PC-3 (cell line): ENCODE measurements around the gene FOXO1. TPM values are rescaled to one million over a fixed set of nuclear protein-coding genes. Genes with fewer than 3 reads are reported as not detected.

Source experiments
- ATAC-seq: fragments of 200-7000 bp; cut with Tn5 transposase; 2 replicates; pipeline ENCODE4 v1.9.1; 2020; ENCODE audit warnings: mild to moderate bottlenecking, moderate library complexity
- BruUV-seq: library from RNA; stranded (reverse); fragments of 400-500 nt; replicated peaks from 2 replicates; lab custom pipeline; 2021; lab: Mats Ljungman, UMichigan
- CTCF ChIA-PET: fragments of 300-600 bp; sonication (Branson Sonifier 250); formaldehyde crosslinking; loops from one replicate; lab custom pipeline; 2022; ENCODE audit warnings: antibody characterized with exemption; lab: Charles Lee
- POLR2A ChIA-PET: fragments of 300-600 bp; sonication (Branson Sonifier 250); formaldehyde crosslinking; loops from one replicate; lab custom pipeline; 2022; ENCODE audit warnings: antibody characterized with exemption; ENCODE audit not compliant: unreplicated experiment; lab: Charles Lee
- DNase-seq: peaks from one replicate; pipeline ENCODE4 v3.0.0-alpha.2; 2015
- H2AFZ ChIP-seq: fragments of 300-600 bp; sonication (generic); 2 replicates; pipeline ENCODE4 v1.6.0; 2016; ENCODE audit warnings: antibody characterized with exemption, low read length
- H3F3A ChIP-seq: fragments of 300-600 bp; sonication (generic); one replicate; pipeline ENCODE4 v1.6.0; 2017; ENCODE audit warnings: antibody characterized with exemption, low read length, control low read depth, mild to moderate bottlenecking; ENCODE audit not compliant: unreplicated experiment
- H3K27ac ChIP-seq: fragments of 300-600 bp; sonication (generic); 2 replicates; pipeline ENCODE4 v1.5.1; 2016; ENCODE audit warnings: mild to moderate bottlenecking, low read length
- H3K27me3 ChIP-seq: fragments of 300-600 bp; sonication (generic); 2 replicates; pipeline ENCODE4 v1.6.1; 2016; ENCODE audit warnings: low read length, mixed read lengths
- H3K36me3 ChIP-seq: fragments of 300-600 bp; sonication (generic); 2 replicates; pipeline ENCODE4 v1.6.1; 2016; ENCODE audit warnings: low read depth, mixed run types, low read length, mixed read lengths
- H3K4me1 ChIP-seq: fragments of 300-600 bp; sonication (generic); 2 replicates; pipeline ENCODE4 v1.5.1; 2016; ENCODE audit warnings: low read length; ENCODE audit not compliant: insufficient read depth
- H3K4me2 ChIP-seq: fragments of 300-600 bp; sonication (generic); 2 replicates; pipeline ENCODE4 v1.6.0; 2016; ENCODE audit warnings: low read length
- H3K4me3 ChIP-seq: fragments of 300-600 bp; sonication (generic); 2 replicates; pipeline ENCODE4 v1.5.1; 2016; ENCODE audit warnings: mild to moderate bottlenecking, low read length, mixed read lengths
- H3K79me2 ChIP-seq: fragments of 300-600 bp; sonication (generic); 2 replicates; pipeline ENCODE4 v1.6.1; 2017; ENCODE audit warnings: low read length, mixed read lengths
- H3K9ac ChIP-seq: fragments of 300-600 bp; sonication (generic); 2 replicates; pipeline ENCODE4 v1.6.0; 2016; ENCODE audit warnings: mild to moderate bottlenecking, low read length
- H3K9me2 ChIP-seq: fragments of 300-600 bp; sonication (generic); replicated peaks from 2 replicates; pipeline ENCODE4 v1.6.1; 2016; ENCODE audit warnings: mixed run types, low read length, mixed read lengths
- H3K9me3 ChIP-seq: fragments of 300-600 bp; sonication (generic); 2 replicates; pipeline ENCODE4 v1.6.1; 2016; ENCODE audit warnings: low read length, mixed read lengths
- H4K20me1 ChIP-seq: fragments of 300-600 bp; sonication (generic); 2 replicates; pipeline ENCODE4 v1.6.1; 2016; ENCODE audit warnings: low read length, mixed read lengths
- CTCF ChIP-seq: fragments of 300-600 bp; sonication (generic); conservative IDR thresholded peaks from 2 replicates; pipeline ENCODE4 v1.5.1; 2017; ENCODE audit warnings: antibody characterized with exemption, low read depth, mild to moderate bottlenecking, low read length
- EZH2 ChIP-seq: fragments of 300-600 bp; sonication (generic); IDR thresholded peaks from one replicate; pipeline ENCODE4 v1.6.1; 2017; ENCODE audit warnings: antibody characterized with exemption, mild to moderate bottlenecking, low read length; ENCODE audit not compliant: unreplicated experiment
- EZH2phosphoT487 ChIP-seq: fragments of 300-600 bp; sonication (generic); IDR thresholded peaks from 2 replicates; pipeline ENCODE4 v1.6.1; 2018; ENCODE audit warnings: mild to moderate bottlenecking, antibody characterized with exemption, low read length, borderline replicate concordance
- intact Hi-C: fragments of 100-400 bp; cut with micrococcal nuclease; formaldehyde crosslinking; loops from 2 replicates; pipeline ENCODE4 v1.9.0; 2023
- total RNA-seq: library from RNA; depleted of rRNA; stranded (reverse); fragments of >200 nt; gene quantifications from 2 replicates; pipeline ENCODE4 v1.2.3, GENCODE V29; 2014

FOXO1 gene
- total RNA-seq, 1 experiment from 2014 or later, result 2.7 TPM

- no TSS peak for BruUV-seq
- DNase-seq (no peak), ATAC-seq (no peak)
- H2AFZ ChIP-seq, result no peak overlapping the region
- TF ChIP-seq CTCF (no peak), EZH2phosphoT487 (no peak), EZH2 (no peak)
- peak overlapping the region; percentile 57 for H3K4me2 ChIP-seq
- H3K9me3 ChIP-seq, result no peaks in the 10 kb centered on the region
- H3K27ac ChIP-seq, result peak overlapping the region; percentile 90
- no peaks in the 10 kb centered on the region for H3K9me2 ChIP-seq
- H3K36me3 ChIP-seq, result no peaks in the 10 kb centered on the region
- H3K4me3 ChIP-seq, result no peak overlapping the region
- H3K4me1 ChIP-seq, result peaks cover 24% of the 10 kb centered on the region
- H3K79me2 ChIP-seq, result peaks cover 32% of the 10 kb centered on the region
- CTCF ChIA-PET, result no interaction called here
- H3F3A ChIP-seq, result no peaks in the 10 kb centered on the region
- intact Hi-C loops, result no loop called here
- POLR2A ChIA-PET, result no interaction called here
- H3K27me3 ChIP-seq, result no peaks in the 10 kb centered on the region
- 0 out of 2 replicates have a peak overlapping the region, but pooled peaks have one; percentile 43 for H3K9ac ChIP-seq
- H4K20me1 ChIP-seq, result no peaks in the 10 kb centered on the region
Observed at GRCh38 chr13:40586886-40587565, 79.4 kb downstream of the FOXO1 start.

- CTCF ChIA-PET, result no interaction called here
- intact Hi-C loops, result no loop called here
- ATAC-seq, result peak; percentile 76
Observed at GRCh38 chr13:40585911-40586471, 80.5 kb downstream of the FOXO1 start.

More at GRCh38 chr13:40585911-40586471, 80.5 kb downstream of the FOXO1 start:
- Histone ChIP-seq H3K9me3 (no peaks in the 10 kb centered on the region), H3K27ac (peak overlapping the region; percentile 90), H3K4me2 (peak overlapping the region; percentile 57), H3K79me2 (peaks cover 28% of the 10 kb centered on the region), H3K4me3 (no peak overlapping the region), H4K20me1 (no peaks in the 10 kb centered on the region), H3K9ac (peak overlapping the region; percentile 43), H3F3A (no peaks in the 10 kb centered on the region), H3K9me2 (no peaks in the 10 kb centered on the region), H3K36me3 (no peaks in the 10 kb centered on the region), H2AFZ (no peak overlapping the region), H3K27me3 (no peaks in the 10 kb centered on the region), H3K4me1 (peaks cover 24% of the 10 kb centered on the region)
- BruUV-seq, result no TSS peak
- TF ChIP-seq CTCF, result no peak
- TF ChIP-seq EZH2phosphoT487, result no peak
- no peak for TF ChIP-seq EZH2
- peak; percentile 81 for DNase-seq
- POLR2A ChIA-PET, result no interaction called here
